ENCODE data around the gene PRKCE. TPM values are rescaled to one million over a fixed set of nuclear protein-coding genes. Genes with fewer than 3 reads are reported as not detected.

Gene PRKCE
- total RNA-seq, 2 experiments from 2014 or later, result 17.0 to 42.1 TPM

GRCh38 chr2:45826460-45826859 is 175.0 kb downstream of the PRKCE start:
- Histone ChIP-seq H3K36me3 (ENCODE audit: insufficient read depth, low read length) (no peaks in the 10 kb centered on the region; the same call in 1 of the 2 replicates), H3K9me3 (ENCODE audit: low read length) (peaks cover 15% of the 10 kb centered on the region), H4K20me1 (ENCODE audit: insufficient read depth, low read length) (no peaks in the 10 kb centered on the region), H3K79me2 (ENCODE audit: insufficient read depth, low read depth, low read length) (no peaks in the 10 kb centered on the region), H3K4me3 (ENCODE audit: low read depth, low read length, poor library complexity, severe bottlenecking) (no peak overlapping the region), H3K9me2 (ENCODE audit: insufficient read depth, low read length) (no peaks in the 10 kb centered on the region), H3K4me1 (ENCODE audit: insufficient read depth, low read length, poor library complexity, severe bottlenecking) (peaks cover 7% of the 10 kb centered on the region), H3K4me2 (ENCODE audit: low read length) (no peak overlapping the region), H3K27ac (ENCODE audit: low read depth, low read length, poor library complexity, severe bottlenecking) (no peak overlapping the region), H2AFZ (ENCODE audit: low read length) (no peak overlapping the region)
- no peak for TF ChIP-seq CTCF (conservative IDR thresholded peaks at IDR 0.05; ENCODE audit: low read length)
- TF ChIP-seq EZH2phosphoT487 (IDR thresholded peaks at IDR 0.05; ENCODE audit: borderline replicate concordance, low read depth, low read length), result no peak
- ChIA-PET CTCF (ENCODE audit: unreplicated experiment) (no interaction called here), POLR2A (interaction anchor here (0.7 kb wide), 1 partner anchor 255 kb away, joined by 3 read pairs; no protein-coding TSS in a partner anchor)
- no TSS peak for BruUV-seq (replicated peaks)
- intact Hi-C loops (cut with micrococcal nuclease; ENCODE audit: unreplicated experiment), result no loop called here
- DNase-seq (ENCODE audit: low spot score), result no peak

GRCh38 chr2:45826884-45827635 is 175.6 kb downstream of the PRKCE start:
- TF ChIP-seq CTCF (conservative IDR thresholded peaks at IDR 0.05; ENCODE audit: low read length) (no peak), EZH2phosphoT487 (IDR thresholded peaks at IDR 0.05; ENCODE audit: borderline replicate concordance, low read depth, low read length) (no peak)
- no peaks in the 10 kb centered on the region for H3K79me2 ChIP-seq (ENCODE audit: insufficient read depth, low read depth, low read length)
- DNase-seq (ENCODE audit: low spot score), result no peak
- no peaks in the 10 kb centered on the region; the same call in 1 of the 2 replicates for H3K36me3 ChIP-seq (ENCODE audit: insufficient read depth, low read length)
- CTCF ChIA-PET (ENCODE audit: unreplicated experiment), result no interaction called here
- H3K9me3 ChIP-seq (ENCODE audit: low read length), result peaks cover 15% of the 10 kb centered on the region
- POLR2A ChIA-PET, result no interaction called here
- intact Hi-C loops (cut with micrococcal nuclease; ENCODE audit: unreplicated experiment), result no loop called here
- no peaks in the 10 kb centered on the region for H4K20me1 ChIP-seq (ENCODE audit: insufficient read depth, low read length)
- H3K27ac ChIP-seq (ENCODE audit: low read depth, low read length, poor library complexity, severe bottlenecking), result no peak overlapping the region
- H3K4me1 ChIP-seq (ENCODE audit: insufficient read depth, low read length, poor library complexity, severe bottlenecking), result peaks cover 7% of the 10 kb centered on the region
- H3K9me2 ChIP-seq (ENCODE audit: insufficient read depth, low read length), result no peaks in the 10 kb centered on the region
- no peak overlapping the region for H3K4me2 ChIP-seq (ENCODE audit: low read length)
- H3K4me3 ChIP-seq (ENCODE audit: low read depth, low read length, poor library complexity, severe bottlenecking), result no peak overlapping the region
- no peak overlapping the region for H2AFZ ChIP-seq (ENCODE audit: low read length)
- no TSS peak for BruUV-seq (replicated peaks)

- CTCF ChIA-PET (ENCODE audit: unreplicated experiment), result no interaction called here
- H3K36me3 ChIP-seq (ENCODE audit: insufficient read depth, low read length), result no peaks in the 10 kb centered on the region; the same call in 1 of the 2 replicates
- intact Hi-C loops (cut with micrococcal nuclease; ENCODE audit: unreplicated experiment), result no loop called here
- H3K4me1 ChIP-seq (ENCODE audit: insufficient read depth, low read length, poor library complexity, severe bottlenecking), result peaks cover 25% of the 10 kb centered on the region
- H3K4me3 ChIP-seq (ENCODE audit: low read depth, low read length, poor library complexity, severe bottlenecking), result no peak overlapping the region
- no TSS peak for BruUV-seq (replicated peaks)
- peaks cover 15% of the 10 kb centered on the region for H3K9me3 ChIP-seq (ENCODE audit: low read length)
- no peaks in the 10 kb centered on the region for H4K20me1 ChIP-seq (ENCODE audit: insufficient read depth, low read length)
- POLR2A ChIA-PET, result no interaction called here
- no peaks in the 10 kb centered on the region for H3K79me2 ChIP-seq (ENCODE audit: insufficient read depth, low read depth, low read length)
- no peak overlapping the region for H3K27ac ChIP-seq (ENCODE audit: low read depth, low read length, poor library complexity, severe bottlenecking)
- TF ChIP-seq CTCF (conservative IDR thresholded peaks at IDR 0.05; ENCODE audit: low read length) (no peak), EZH2phosphoT487 (IDR thresholded peaks at IDR 0.05; ENCODE audit: borderline replicate concordance, low read depth, low read length) (no peak)
- no peaks in the 10 kb centered on the region for H3K9me2 ChIP-seq (ENCODE audit: insufficient read depth, low read length)
- no peak overlapping the region for H3K4me2 ChIP-seq (ENCODE audit: low read length)
- DNase-seq (ENCODE audit: low spot score), result no peak
- no peak overlapping the region for H2AFZ ChIP-seq (ENCODE audit: low read length)
These were observed 178.8 kb downstream of the PRKCE start for GRCh38 chr2:45830322-45830721.

All from OCI-LY7 (cell line).